ENCODE data around the gene TIGAR.

The TIGAR gene

DNA sequence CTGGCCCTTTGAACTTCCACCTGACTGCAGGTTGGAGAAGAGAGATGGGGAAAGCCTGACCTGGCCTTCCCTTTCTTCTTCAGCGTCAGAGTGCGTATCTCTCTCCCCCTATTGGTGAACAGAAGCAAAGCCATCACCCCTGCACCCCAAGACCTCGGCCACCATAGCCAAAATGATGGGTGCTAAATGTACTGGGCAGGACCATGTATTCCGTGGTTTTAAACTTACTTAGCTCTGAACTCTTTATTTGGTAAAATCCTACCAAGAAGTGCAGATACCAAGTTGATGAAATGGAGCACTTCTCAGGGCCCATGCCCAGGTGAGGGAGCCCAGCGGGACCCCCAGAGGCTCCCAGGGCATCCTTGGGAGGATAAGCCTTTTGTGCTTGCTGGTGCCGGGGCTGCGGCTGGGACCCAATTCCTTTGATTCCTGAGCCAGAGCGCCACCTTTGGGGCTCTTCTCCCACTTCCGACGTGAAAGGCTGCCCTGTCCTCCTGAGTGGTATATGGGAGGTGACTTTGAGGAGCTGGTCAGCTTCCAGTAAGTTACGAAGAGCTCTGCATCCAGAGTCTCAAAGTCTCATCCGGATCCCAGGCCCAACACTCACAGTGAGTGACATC, 38.0 kb upstream of the TIGAR start:
- no peaks in the 10 kb centered on the region for H3K9me3 ChIP-seq (ENCODE audit: control insufficient read depth in 2 of 2, low read length in 2 of 2)
- H3K27me3 ChIP-seq (ENCODE audit: control insufficient read depth in 2 of 2, insufficient read depth in 2 of 2, low read length in 2 of 2), result no peaks in the 10 kb centered on the region
- no peak overlapping the region for H3K4me3 ChIP-seq (ENCODE audit: low read length in 2 of 2)
- H3K27ac ChIP-seq (ENCODE audit: low read depth in 2 of 2, low read length in 2 of 2), result no peak overlapping the region
- peaks cover 43 to 47% of the 10 kb centered on the region in 2 donors for H3K4me1 ChIP-seq (ENCODE audit: control insufficient read depth in 2 of 2, insufficient read depth in 2 of 2, low read length in 2 of 2)
- peaks cover 67 to 85% of the 10 kb centered on the region in 2 donors for H3K36me3 ChIP-seq (ENCODE audit: control insufficient read depth in 2 of 2, insufficient read depth in 2 of 2, low read length in 2 of 2)
- no peak overlapping the region for H3K9ac ChIP-seq (ENCODE audit: low read depth in 1 of 2, low read length in 2 of 2)

DNA sequence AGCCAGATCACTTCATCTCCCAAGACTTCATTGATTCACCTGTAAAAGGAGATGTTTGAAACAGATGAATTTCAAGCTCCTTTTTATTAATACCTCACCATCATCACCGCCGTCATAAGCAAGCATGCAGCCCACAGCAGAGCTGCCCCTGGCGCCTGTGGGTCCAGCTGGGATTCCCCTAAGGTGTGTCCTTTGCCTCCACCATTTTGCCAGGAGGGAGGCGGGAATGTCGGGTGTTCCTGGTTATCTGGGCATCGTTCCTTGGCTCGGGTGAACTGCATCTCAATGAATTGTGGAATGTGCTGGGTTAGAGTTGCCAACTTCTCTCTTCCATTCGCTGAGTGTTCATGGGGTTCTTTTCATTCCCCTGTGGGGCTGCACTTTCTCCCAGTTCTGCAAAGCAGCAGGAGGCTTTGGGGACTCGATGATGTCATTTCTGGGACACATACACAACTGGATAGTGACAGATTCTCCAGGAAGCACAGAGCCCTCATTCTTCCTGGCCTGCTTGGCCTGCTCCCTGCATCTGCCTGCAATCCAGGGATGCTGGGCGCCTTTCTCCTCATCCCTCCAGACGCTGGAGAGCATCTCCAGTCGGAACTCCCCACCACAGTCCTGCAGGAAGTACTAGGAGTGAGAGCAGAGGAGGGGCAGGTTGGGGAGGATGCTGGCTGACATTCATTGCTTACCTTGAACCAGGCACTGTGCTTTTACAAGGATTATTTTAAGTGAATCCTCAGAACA, 37.3 kb upstream of the TIGAR start:
- H3K4me1 ChIP-seq (ENCODE audit: control insufficient read depth in 2 of 2, insufficient read depth in 2 of 2, low read length in 2 of 2), result peaks cover 41 to 45% of the 10 kb centered on the region in 2 donors
- H3K27ac ChIP-seq (ENCODE audit: low read depth in 2 of 2, low read length in 2 of 2), result no peak overlapping the region
- H3K9ac ChIP-seq (ENCODE audit: low read depth in 1 of 2, low read length in 2 of 2), result no peak overlapping the region
- H3K4me3 ChIP-seq (ENCODE audit: low read length in 2 of 2), result no peak overlapping the region
- H3K36me3 ChIP-seq (ENCODE audit: control insufficient read depth in 2 of 2, insufficient read depth in 2 of 2, low read length in 2 of 2), result peaks cover 72 to 86% of the 10 kb centered on the region in 2 donors
- no peaks in the 10 kb centered on the region for H3K27me3 ChIP-seq (ENCODE audit: control insufficient read depth in 2 of 2, insufficient read depth in 2 of 2, low read length in 2 of 2)
- H3K9me3 ChIP-seq (ENCODE audit: control insufficient read depth in 2 of 2, low read length in 2 of 2), result no peaks in the 10 kb centered on the region

DNA sequence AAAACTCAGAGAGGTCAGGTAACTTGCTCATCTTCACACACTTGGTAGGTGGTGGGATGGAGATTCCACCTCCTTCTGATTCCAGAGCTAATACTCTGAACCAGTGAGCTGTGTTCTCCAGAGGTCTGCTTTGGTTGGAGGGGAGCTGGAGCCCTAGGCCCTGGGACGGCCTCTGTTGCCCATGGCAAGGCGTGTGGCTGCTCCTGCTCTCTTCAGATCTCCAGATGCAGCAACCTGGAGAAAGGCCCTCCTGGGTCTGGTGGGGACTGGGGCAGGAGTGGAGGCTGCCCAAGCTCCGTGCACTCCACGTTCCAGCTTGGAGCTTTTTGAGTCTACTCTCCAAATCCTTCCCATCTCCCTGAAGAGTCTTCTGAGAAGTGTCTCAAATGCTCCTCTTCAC, 36.7 kb upstream of the TIGAR start:
- Histone ChIP-seq H3K4me1 (ENCODE audit: control insufficient read depth in 2 of 2, insufficient read depth in 2 of 2, low read length in 2 of 2) (peaks cover 39 to 44% of the 10 kb centered on the region in 2 donors), H3K27me3 (ENCODE audit: control insufficient read depth in 2 of 2, insufficient read depth in 2 of 2, low read length in 2 of 2) (no peaks in the 10 kb centered on the region), H3K9ac (ENCODE audit: low read depth in 1 of 2, low read length in 2 of 2) (no peak overlapping the region), H3K36me3 (ENCODE audit: control insufficient read depth in 2 of 2, insufficient read depth in 2 of 2, low read length in 2 of 2) (peaks cover 76 to 91% of the 10 kb centered on the region in 2 donors), H3K9me3 (ENCODE audit: control insufficient read depth in 2 of 2, low read length in 2 of 2) (no peaks in the 10 kb centered on the region), H3K27ac (ENCODE audit: low read depth in 2 of 2, low read length in 2 of 2) (no peak overlapping the region), H3K4me3 (ENCODE audit: low read length in 2 of 2) (no peak overlapping the region)

GRCh38 chr12:4285070-4285469, 35.9 kb upstream of the TIGAR start:
- Histone ChIP-seq H3K9me3 (ENCODE audit: control insufficient read depth in 2 of 2, low read length in 2 of 2) (no peaks in the 10 kb centered on the region), H3K27me3 (ENCODE audit: control insufficient read depth in 2 of 2, insufficient read depth in 2 of 2, low read length in 2 of 2) (no peaks in the 10 kb centered on the region), H3K36me3 (ENCODE audit: control insufficient read depth in 2 of 2, insufficient read depth in 2 of 2, low read length in 2 of 2) (peaks cover 77 to 88% of the 10 kb centered on the region in 2 donors), H3K4me3 (ENCODE audit: low read length in 2 of 2) (no peak overlapping the region), H3K9ac (ENCODE audit: low read depth in 1 of 2, low read length in 2 of 2) (no peak overlapping the region), H3K4me1 (ENCODE audit: control insufficient read depth in 2 of 2, insufficient read depth in 2 of 2, low read length in 2 of 2) (peaks cover 31 to 36% of the 10 kb centered on the region in 2 donors), H3K27ac (ENCODE audit: low read depth in 2 of 2, low read length in 2 of 2) (no peak overlapping the region)

- H3K36me3 ChIP-seq (ENCODE audit: control insufficient read depth in 2 of 2, insufficient read depth in 2 of 2, low read length in 2 of 2), result peaks cover 78 to 88% of the 10 kb centered on the region in 2 donors
These were observed 34.8 kb upstream of the TIGAR start for GRCh38 chr12:4286228-4286627.

DNA sequence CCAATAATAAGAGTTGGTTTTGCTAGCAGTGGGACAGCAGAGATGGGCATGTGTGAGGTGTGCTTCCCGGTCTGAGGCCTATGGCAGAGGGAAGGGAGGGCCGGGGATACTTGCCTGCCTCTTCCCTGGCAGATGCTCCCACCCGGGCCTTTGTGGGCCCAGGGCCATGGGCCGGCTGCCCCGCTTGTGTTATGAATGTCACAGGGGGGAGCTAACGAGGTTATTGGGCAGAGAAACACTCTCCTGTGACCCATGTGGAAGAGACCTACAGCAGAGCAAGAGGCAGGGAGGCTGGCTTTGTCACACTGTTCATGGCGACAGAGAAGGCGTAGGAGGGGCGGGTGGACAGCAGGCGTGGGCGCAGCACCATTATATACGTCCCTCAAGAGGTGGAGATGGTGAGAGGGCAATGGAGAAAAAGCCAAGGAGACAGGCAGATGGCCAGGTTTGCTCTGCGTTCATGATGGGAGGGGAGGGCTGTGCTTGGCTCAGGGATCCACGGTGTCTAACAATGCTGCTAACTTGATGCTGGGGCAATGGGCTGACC, 34.2 kb upstream of the TIGAR start:
- Histone ChIP-seq H3K9ac (ENCODE audit: low read depth in 1 of 2, low read length in 2 of 2) (no peak overlapping the region), H3K9me3 (ENCODE audit: control insufficient read depth in 2 of 2, low read length in 2 of 2) (no peaks in the 10 kb centered on the region), H3K36me3 (ENCODE audit: control insufficient read depth in 2 of 2, insufficient read depth in 2 of 2, low read length in 2 of 2) (peaks cover 77 to 88% of the 10 kb centered on the region in 2 donors), H3K27ac (ENCODE audit: low read depth in 2 of 2, low read length in 2 of 2) (peak overlapping the region in 1 of 2 donors; percentile 32), H3K27me3 (ENCODE audit: control insufficient read depth in 2 of 2, insufficient read depth in 2 of 2, low read length in 2 of 2) (no peaks in the 10 kb centered on the region), H3K4me3 (ENCODE audit: low read length in 2 of 2) (no peak overlapping the region), H3K4me1 (ENCODE audit: control insufficient read depth in 2 of 2, insufficient read depth in 2 of 2, low read length in 2 of 2) (peaks cover 17 to 20% of the 10 kb centered on the region in 2 donors)

More at GRCh38 chr12:4286228-4286627, 34.8 kb upstream of the TIGAR start:
- Histone ChIP-seq H3K27me3 (ENCODE audit: control insufficient read depth in 2 of 2, insufficient read depth in 2 of 2, low read length in 2 of 2) (no peaks in the 10 kb centered on the region), H3K4me3 (ENCODE audit: low read length in 2 of 2) (no peak overlapping the region), H3K27ac (ENCODE audit: low read depth in 2 of 2, low read length in 2 of 2) (no peak overlapping the region), H3K9me3 (ENCODE audit: control insufficient read depth in 2 of 2, low read length in 2 of 2) (no peaks in the 10 kb centered on the region), H3K4me1 (ENCODE audit: control insufficient read depth in 2 of 2, insufficient read depth in 2 of 2, low read length in 2 of 2) (peaks cover 20 to 25% of the 10 kb centered on the region in 2 donors), H3K9ac (ENCODE audit: low read depth in 1 of 2, low read length in 2 of 2) (no peak overlapping the region)

DNA sequence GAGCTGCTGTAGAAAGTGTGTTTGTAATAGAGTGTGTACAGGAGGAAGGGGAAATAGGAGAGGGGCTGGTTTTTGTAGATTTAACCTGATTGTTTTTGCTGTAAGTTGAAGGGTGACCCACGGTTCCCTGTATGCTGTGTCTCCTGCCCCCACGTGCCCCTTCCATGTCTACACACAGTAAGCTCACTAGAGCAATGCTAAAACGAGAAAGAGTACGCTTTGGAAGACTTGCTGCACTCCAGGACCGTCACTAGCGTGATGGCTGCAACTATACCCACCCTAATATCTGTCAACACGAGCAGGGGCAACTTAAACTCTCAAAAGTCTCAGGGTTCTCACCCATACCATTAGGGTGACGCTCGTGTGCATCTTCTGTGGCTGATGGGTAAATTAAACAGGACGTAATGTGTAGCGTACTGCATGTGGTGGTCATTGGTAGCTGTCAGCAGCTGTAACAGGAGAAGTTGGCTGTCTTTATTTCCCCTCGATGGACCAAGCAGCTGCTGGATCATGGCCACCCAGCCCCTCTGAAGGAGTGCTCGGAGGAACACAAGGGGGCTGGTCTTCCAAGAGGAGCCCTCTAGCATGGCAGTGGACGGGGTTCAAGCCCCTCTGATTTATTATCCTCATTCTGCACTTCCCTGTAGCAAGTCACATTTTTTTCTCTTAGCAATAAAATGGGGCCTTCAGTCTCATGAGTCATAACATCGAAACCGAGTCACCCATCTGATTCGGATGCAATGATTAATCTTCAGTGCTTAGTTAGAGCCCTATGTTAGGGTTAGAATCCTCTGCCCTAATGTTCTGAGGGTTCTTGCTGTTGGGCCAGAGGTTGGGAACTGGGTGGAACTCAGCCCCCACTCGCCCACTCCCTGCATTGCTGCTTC, 33.4 kb upstream of the TIGAR start:
- Histone ChIP-seq H3K4me3 (ENCODE audit: low read length in 2 of 2) (no peak overlapping the region), H3K9me3 (ENCODE audit: control insufficient read depth in 2 of 2, low read length in 2 of 2) (no peaks in the 10 kb centered on the region), H3K27ac (ENCODE audit: low read depth in 2 of 2, low read length in 2 of 2) (peak overlapping the region in 1 of 2 donors; percentile 52), H3K4me1 (ENCODE audit: control insufficient read depth in 2 of 2, insufficient read depth in 2 of 2, low read length in 2 of 2) (peaks cover 17 to 20% of the 10 kb centered on the region in 2 donors), H3K9ac (ENCODE audit: low read depth in 1 of 2, low read length in 2 of 2) (no peak overlapping the region), H3K27me3 (ENCODE audit: control insufficient read depth in 2 of 2, insufficient read depth in 2 of 2, low read length in 2 of 2) (no peaks in the 10 kb centered on the region), H3K36me3 (ENCODE audit: control insufficient read depth in 2 of 2, insufficient read depth in 2 of 2, low read length in 2 of 2) (peaks cover 72 to 86% of the 10 kb centered on the region in 2 donors)

DNA sequence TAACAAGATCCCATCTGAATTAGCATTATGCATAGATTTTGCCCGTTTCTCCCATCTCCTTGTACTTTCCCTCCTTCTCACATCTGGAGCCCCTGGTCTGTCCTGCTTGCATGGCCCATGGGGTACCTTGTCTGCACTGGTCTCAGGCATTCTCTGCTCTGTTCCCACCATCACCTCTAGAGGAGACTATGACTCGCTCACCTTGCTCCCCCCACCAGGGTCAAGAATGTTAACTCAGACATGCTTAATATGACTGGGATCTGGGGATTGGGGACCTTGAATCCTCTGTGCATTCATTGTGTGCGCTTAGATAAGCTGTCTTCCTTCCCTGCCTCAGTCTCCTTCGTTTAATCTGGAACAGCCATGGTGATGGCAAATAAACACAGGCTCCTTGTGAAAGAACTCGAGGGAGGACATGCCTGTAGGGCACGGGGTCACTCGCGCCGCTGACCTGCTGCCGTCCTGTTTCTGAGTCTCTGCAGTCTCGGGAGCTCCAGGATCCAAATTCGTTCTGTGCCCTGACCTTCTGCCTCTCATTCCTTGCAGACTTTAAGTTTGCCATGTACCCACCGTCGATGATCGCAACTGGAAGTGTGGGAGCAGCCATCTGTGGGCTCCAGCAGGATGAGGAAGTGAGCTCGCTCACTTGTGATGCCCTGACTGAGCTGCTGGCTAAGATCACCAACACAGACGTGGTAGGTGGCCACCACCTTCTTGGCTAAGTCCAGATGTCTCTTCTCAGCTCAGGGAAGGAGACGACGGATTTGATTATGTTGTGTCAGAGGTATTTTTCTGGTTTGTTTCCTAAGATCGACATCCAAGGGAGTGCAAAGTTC, 32.5 kb upstream of the TIGAR start:
- no peaks in the 10 kb centered on the region for H3K9me3 ChIP-seq (ENCODE audit: control insufficient read depth in 2 of 2, low read length in 2 of 2)
- no peaks in the 10 kb centered on the region for H3K27me3 ChIP-seq (ENCODE audit: control insufficient read depth in 2 of 2, insufficient read depth in 2 of 2, low read length in 2 of 2)
- H3K27ac ChIP-seq (ENCODE audit: low read depth in 2 of 2, low read length in 2 of 2), result peak overlapping the region in 1 of 2 donors; percentile 56
- H3K4me3 ChIP-seq (ENCODE audit: low read length in 2 of 2), result peak overlapping the region in 1 of 2 donors; percentile 10
- peaks cover 17% of the 10 kb centered on the region in 2 donors for H3K4me1 ChIP-seq (ENCODE audit: control insufficient read depth in 2 of 2, insufficient read depth in 2 of 2, low read length in 2 of 2)
- H3K36me3 ChIP-seq (ENCODE audit: control insufficient read depth in 2 of 2, insufficient read depth in 2 of 2, low read length in 2 of 2), result peaks cover 71 to 84% of the 10 kb centered on the region in 2 donors
- no peak overlapping the region for H3K9ac ChIP-seq (ENCODE audit: low read depth in 1 of 2, low read length in 2 of 2)

- H3K27ac ChIP-seq (ENCODE audit: low read depth in 2 of 2, low read length in 2 of 2), result peak overlapping the region in 1 of 2 donors; percentile 56
- H3K27me3 ChIP-seq (ENCODE audit: control insufficient read depth in 2 of 2, insufficient read depth in 2 of 2, low read length in 2 of 2), result no peaks in the 10 kb centered on the region
- H3K36me3 ChIP-seq (ENCODE audit: control insufficient read depth in 2 of 2, insufficient read depth in 2 of 2, low read length in 2 of 2), result peaks cover 64 to 81% of the 10 kb centered on the region in 2 donors
- peak overlapping the region in 1 of 2 donors; percentile 10 for H3K4me3 ChIP-seq (ENCODE audit: low read length in 2 of 2)
- no peaks in the 10 kb centered on the region for H3K9me3 ChIP-seq (ENCODE audit: control insufficient read depth in 2 of 2, low read length in 2 of 2)
- peaks cover 17 to 21% of the 10 kb centered on the region in 2 donors for H3K4me1 ChIP-seq (ENCODE audit: control insufficient read depth in 2 of 2, insufficient read depth in 2 of 2, low read length in 2 of 2)
- no peak overlapping the region for H3K9ac ChIP-seq (ENCODE audit: low read depth in 1 of 2, low read length in 2 of 2)
These were observed 31.7 kb upstream of the TIGAR start for GRCh38 chr12:4289231-4289878.

All from mucosa of rectum (tissue), 2 donors.